H9 (cell line): Measurements from ENCODE around the gene FAM78A. TPM values are rescaled to one million over a fixed set of nuclear protein-coding genes. Genes with fewer than 3 reads are reported as not detected.

Experiments
- DNase-seq: peaks from one replicate; pipeline ENCODE4 v3.0.0-alpha.2; 2017
- H2AFZ ChIP-seq: one replicate; pipeline ENCODE4 v1.6.1; 2013; ENCODE audit warnings: mild to moderate bottlenecking, low read length, control low read depth, moderate library complexity
- H2AK5ac ChIP-seq: 2 replicates; pipeline ENCODE4 v1.6.1; 2013; ENCODE audit warnings: low read length, control low read depth, mixed read lengths; ENCODE audit not compliant: insufficient read length
- H2BK120ac ChIP-seq: one replicate; pipeline ENCODE4 v1.6.1; 2013; ENCODE audit warnings: low read depth, mild to moderate bottlenecking, low read length, control low read depth, inconsistent platforms; ENCODE audit not compliant: poor library complexity, severe bottlenecking
- H2BK12ac ChIP-seq: 2 replicates; pipeline ENCODE4 v1.6.1; 2013; ENCODE audit warnings: low read length, control low read depth, mixed read lengths, low read depth; ENCODE audit not compliant: insufficient read length
- H2BK15ac ChIP-seq: 2 replicates; pipeline ENCODE4 v1.6.1; 2013; ENCODE audit warnings: low read depth, low read length, control low read depth
- H2BK20ac ChIP-seq: one replicate; pipeline ENCODE4 v1.6.1; 2013; ENCODE audit warnings: low read depth, mild to moderate bottlenecking, low read length, control low read depth, inconsistent platforms; ENCODE audit not compliant: poor library complexity, severe bottlenecking
- H2BK5ac ChIP-seq: 2 replicates; pipeline ENCODE4 v1.6.1; 2013; ENCODE audit warnings: low read length, control low read depth, mixed read lengths; ENCODE audit not compliant: insufficient read length
- H3K14ac ChIP-seq: 2 replicates; pipeline ENCODE4 v1.6.1; 2013; ENCODE audit warnings: low read length, control low read depth; ENCODE audit not compliant: insufficient read depth
- H3K18ac ChIP-seq: 2 replicates; pipeline ENCODE4 v1.6.1; 2013; ENCODE audit warnings: low read depth, mild to moderate bottlenecking, mixed read lengths, low read length, control low read depth; ENCODE audit not compliant: insufficient read length
- H3K23ac ChIP-seq: 2 replicates; pipeline ENCODE4 v1.6.1; 2013; ENCODE audit warnings: low read length, control low read depth, mixed read lengths, low read depth; ENCODE audit not compliant: insufficient read length
- H3K23me2 ChIP-seq: 2 replicates; pipeline ENCODE4 v1.6.1; 2013; ENCODE audit warnings: low read depth, mild to moderate bottlenecking, mixed read lengths, low read length, control low read depth; ENCODE audit not compliant: insufficient read length, poor library complexity, severe bottlenecking
- H3K27ac ChIP-seq: 2 replicates; pipeline ENCODE4 v1.5.1; 2013; ENCODE audit warnings: low read length, control low read depth, mixed read lengths, low read depth; ENCODE audit not compliant: insufficient read length
- H3K27me3 ChIP-seq: 2 replicates; pipeline ENCODE4 v1.6.1; 2013; ENCODE audit warnings: low read length, control low read depth, inconsistent platforms; ENCODE audit not compliant: insufficient read depth
- H3K4ac ChIP-seq: 2 replicates; pipeline ENCODE4 v1.6.1; 2013; ENCODE audit warnings: low read depth, mild to moderate bottlenecking, control low read depth, inconsistent platforms, low read length, moderate library complexity
- H3K4me1 ChIP-seq: 2 replicates; pipeline ENCODE4 v1.6.1; 2013; ENCODE audit warnings: low read length, control low read depth, inconsistent platforms; ENCODE audit not compliant: insufficient read depth
- H3K4me2 ChIP-seq: 2 replicates; pipeline ENCODE4 v1.6.1; 2013; ENCODE audit warnings: low read length, control low read depth, mixed read lengths; ENCODE audit not compliant: insufficient read length, insufficient read depth
- H3K56ac ChIP-seq: 2 replicates; pipeline ENCODE4 v1.6.1; 2013; ENCODE audit warnings: low read depth, mild to moderate bottlenecking, mixed read lengths, low read length, control low read depth; ENCODE audit not compliant: insufficient read length
- H3K79me1 ChIP-seq: 2 replicates; pipeline ENCODE4 v1.6.1; 2013; ENCODE audit warnings: low read depth, mild to moderate bottlenecking, moderate library complexity, low read length, control low read depth, inconsistent platforms; ENCODE audit not compliant: insufficient read depth, poor library complexity, severe bottlenecking
- H3K79me2 ChIP-seq: 2 replicates; pipeline ENCODE4 v1.6.1; 2013; ENCODE audit warnings: low read length, control low read depth, inconsistent platforms; ENCODE audit not compliant: insufficient read depth
- H3K9ac ChIP-seq: 2 replicates; pipeline ENCODE4 v1.6.1; 2013; ENCODE audit warnings: low read length, control low read depth, mixed read lengths; ENCODE audit not compliant: insufficient read length; ENCODE audit errors: extremely low read depth
- H3K9me3 ChIP-seq: one replicate; pipeline ENCODE4 v1.6.1; 2013; ENCODE audit warnings: low read depth, low read length, inconsistent platforms; ENCODE audit not compliant: control insufficient read depth
- H3T11ph ChIP-seq: one replicate; pipeline ENCODE4 v1.6.1; 2013; ENCODE audit warnings: mild to moderate bottlenecking, low read length, control low read depth, inconsistent platforms
- H4K20me1 ChIP-seq: one replicate; pipeline ENCODE4 v1.6.1; 2013; ENCODE audit not compliant: control insufficient read depth, insufficient read length, insufficient read depth
- H4K5ac ChIP-seq: 2 replicates; pipeline ENCODE4 v1.6.1; 2013; ENCODE audit warnings: low read depth, mild to moderate bottlenecking, mixed read lengths, low read length, control low read depth; ENCODE audit not compliant: insufficient read length
- H4K8ac ChIP-seq: replicated peaks from 2 replicates; pipeline ENCODE4 v1.6.1; 2013; ENCODE audit warnings: low read length, control low read depth, mixed read lengths, low read depth; ENCODE audit not compliant: insufficient read length
- H4K91ac ChIP-seq: 2 replicates; pipeline ENCODE4 v1.6.1; 2013; ENCODE audit warnings: low read depth, mild to moderate bottlenecking, moderate library complexity, mixed read lengths, low read length, control low read depth; ENCODE audit not compliant: insufficient read length
- H3K27ac Mint-ChIP-seq, 3 experiments: 2 replicates in 2 of 3; 3 replicates in 1 of 3; pipeline ENCODE4 v1.8.0; 2020 to 2021; ENCODE audit warnings: mixed read lengths in 3 of 3, mild to moderate bottlenecking in 1 of 3, moderate library complexity in 1 of 3
- H3K27me3 Mint-ChIP-seq: 2 replicates; pipeline ENCODE4 v1.8.0; 2021; ENCODE audit warnings: low read depth, mild to moderate bottlenecking, moderate library complexity, mixed read lengths
- H3K36me3 Mint-ChIP-seq, 3 experiments: 2 replicates in 2 of 3; 3 replicates in 1 of 3; pipeline ENCODE4 v1.8.0; 2020 to 2021; ENCODE audit warnings: low read depth in 3 of 3, mixed read lengths in 3 of 3; ENCODE audit not compliant: insufficient read depth in 1 of 3
- H3K4me1 Mint-ChIP-seq, 2 experiments: 2 replicates each; pipeline ENCODE4 v1.8.0; 2020; ENCODE audit warnings: mixed read lengths in 2 of 2
- H3K4me3 Mint-ChIP-seq, 2 experiments: 2 replicates in 1 of 2; 3 replicates in 1 of 2; pipeline ENCODE4 v1.8.0; 2020 to 2021; ENCODE audit warnings: mild to moderate bottlenecking in 2 of 2, mixed read lengths in 2 of 2, moderate library complexity in 1 of 2
- H3K9me3 Mint-ChIP-seq, 2 experiments: 2 replicates in 1 of 2; 3 replicates in 1 of 2; pipeline ENCODE4 v1.8.0; 2020; ENCODE audit warnings: mild to moderate bottlenecking in 2 of 2, mixed read lengths in 2 of 2, moderate library complexity in 1 of 2
- WGBS: extraction: QIAGEN DNeasy Blood & Tissue Kit; methylation state at CpG from one replicate; pipeline ENCODE4 v1.1.7; 2013; ENCODE audit warnings: missing lambda C conversion rate, low lambda C conversion rate, mixed read lengths; ENCODE audit not compliant: insufficient read length; ENCODE audit errors: extremely low coverage; 5-methylcytosine and 5-hydroxymethylcytosine counted together
- total RNA-seq: library from RNA; stranded (reverse); gene quantifications from 2 replicates; pipeline ENCODE4 v1.2.1, GENCODE V29; 2021
- TF ChIP-seq, protein P1 (sequence below): fragments of 200-600 bp; sonication (generic); conservative IDR thresholded peaks from 3 replicates; pipeline ENCODE4 v1.8.0; 2021; ENCODE audit warnings: antibody characterized with exemption, mild to moderate bottlenecking

Gene FAM78A
- total RNA-seq, 1 experiment from 2014 or later: 1.9 TPM

GRCh38 chr9:131299346-131299960, 23.1 kb upstream of the FAM78A start:
- no peak overlapping the region for H3K23ac ChIP-seq
- H2BK20ac ChIP-seq: no peak overlapping the region
- no peak overlapping the region for H2AFZ ChIP-seq
- H3K18ac ChIP-seq: no peak overlapping the region
- no peak overlapping the region for H3K4me2 ChIP-seq
- no peak overlapping the region for H3K4ac ChIP-seq
- Mint-ChIP-seq H3K27ac (no peak overlapping the region), H3K9me3 (no peaks in the 10 kb centered on the region), H3K4me3 (no peak overlapping the region), H3K4me1 (peaks cover 4 to 15% of the 10 kb centered on the region in 2 experiments; a peak in 2 of 4 replicates), H3K36me3 (no peaks in the 10 kb centered on the region), H3K27me3 (no peaks in the 10 kb centered on the region)
- H2BK15ac ChIP-seq: no peak overlapping the region
- no peak overlapping the region for H3K56ac ChIP-seq
- H3K79me2 ChIP-seq: no peaks in the 10 kb centered on the region
- H3K23me2 ChIP-seq: no peaks in the 10 kb centered on the region
- no peak overlapping the region for H2BK5ac ChIP-seq
- TF ChIP-seq, protein P1, sequence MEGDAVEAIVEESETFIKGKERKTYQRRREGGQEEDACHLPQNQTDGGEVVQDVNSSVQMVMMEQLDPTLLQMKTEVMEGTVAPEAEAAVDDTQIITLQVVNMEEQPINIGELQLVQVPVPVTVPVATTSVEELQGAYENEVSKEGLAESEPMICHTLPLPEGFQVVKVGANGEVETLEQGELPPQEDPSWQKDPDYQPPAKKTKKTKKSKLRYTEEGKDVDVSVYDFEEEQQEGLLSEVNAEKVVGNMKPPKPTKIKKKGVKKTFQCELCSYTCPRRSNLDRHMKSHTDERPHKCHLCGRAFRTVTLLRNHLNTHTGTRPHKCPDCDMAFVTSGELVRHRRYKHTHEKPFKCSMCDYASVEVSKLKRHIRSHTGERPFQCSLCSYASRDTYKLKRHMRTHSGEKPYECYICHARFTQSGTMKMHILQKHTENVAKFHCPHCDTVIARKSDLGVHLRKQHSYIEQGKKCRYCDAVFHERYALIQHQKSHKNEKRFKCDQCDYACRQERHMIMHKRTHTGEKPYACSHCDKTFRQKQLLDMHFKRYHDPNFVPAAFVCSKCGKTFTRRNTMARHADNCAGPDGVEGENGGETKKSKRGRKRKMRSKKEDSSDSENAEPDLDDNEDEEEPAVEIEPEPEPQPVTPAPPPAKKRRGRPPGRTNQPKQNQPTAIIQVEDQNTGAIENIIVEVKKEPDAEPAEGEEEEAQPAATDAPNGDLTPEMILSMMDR: no peak
- no peak overlapping the region for H3K27ac ChIP-seq
- no peaks in the 10 kb centered on the region for H3K4me1 ChIP-seq
- no peak overlapping the region for H4K5ac ChIP-seq
- WGBS: no CpG with 5 or more reads among the region's 22 CpGs
- H4K8ac ChIP-seq: no peak overlapping the region
- no peak overlapping the region for H3T11ph ChIP-seq
- no peaks in the 10 kb centered on the region for H4K20me1 ChIP-seq
- DNase-seq: no peak
- H3K27me3 ChIP-seq: no peaks in the 10 kb centered on the region
- no peaks in the 10 kb centered on the region for H3K9me3 ChIP-seq
- H3K14ac ChIP-seq: no peak overlapping the region; the same call in 1 of the 2 replicates
- H2BK12ac ChIP-seq: no peak overlapping the region
- no peak overlapping the region for H4K91ac ChIP-seq
- no peak overlapping the region for H2BK120ac ChIP-seq
- no peak overlapping the region for H2AK5ac ChIP-seq
- H3K79me1 ChIP-seq: no peaks in the 10 kb centered on the region
- no peak overlapping the region for H3K9ac ChIP-seq
